Muscle of leg (tissue), 11 donors: Measurements from ENCODE around the gene GMDS. TPM values are rescaled to one million over a fixed set of nuclear protein-coding genes. Genes with fewer than 3 reads are reported as not detected.
A peak's percentile ranks its signal among the peaks of the same experiment; 100 is the strongest.

Source experiments
- DNase-seq: peaks from one replicate; pipeline ENCODE4 v3.0.0; 2013
- H3K27ac ChIP-seq: one replicate; pipeline ENCODE4 v1.5.1; 2013; ENCODE audit warnings: mild to moderate bottlenecking, low read length, control low read depth
- H3K27me3 ChIP-seq: one replicate; pipeline ENCODE4 v1.6.1; 2013; ENCODE audit warnings: low read length; ENCODE audit not compliant: control insufficient read depth, insufficient read depth
- H3K36me3 ChIP-seq: one replicate; pipeline ENCODE4 v1.6.1; 2013; ENCODE audit warnings: low read length; ENCODE audit not compliant: control insufficient read depth, insufficient read depth
- H3K4me1 ChIP-seq: one replicate; pipeline ENCODE4 v1.6.1; 2013; ENCODE audit warnings: low read length; ENCODE audit not compliant: control insufficient read depth, insufficient read depth
- H3K4me3 ChIP-seq: one replicate; pipeline ENCODE4 v1.5.1; 2013; ENCODE audit warnings: low read length, control low read depth
- H3K9me3 ChIP-seq: replicated peaks from 2 replicates; pipeline ENCODE4 v1.6.1; 2013; ENCODE audit warnings: low read depth, low read length; ENCODE audit not compliant: control insufficient read depth
- WGBS: methylation state at CpG from one replicate; pipeline ENCODE4 v1.1.5; 2013; ENCODE audit warnings: missing lambda C conversion rate; ENCODE audit not compliant: insufficient coverage; 5-methylcytosine and 5-hydroxymethylcytosine counted together
- polyA plus RNA-seq, 8 donors: library from polyadenylated mRNA; unstranded; fragments of 120-200 nt; gene quantifications; one replicate each; pipeline versions ENCODE4 v1.2.1 to v1.2.3, GENCODE V29; 2013; ENCODE audit warnings: inconsistent platforms in 1 of 8, low replicate concordance in 1 of 8; ENCODE audit not compliant: insufficient read length in 8 of 8, insufficient read depth in 1 of 8
- total RNA-seq: library from RNA; stranded (reverse); fragments of 120-200 nt; gene quantifications from one replicate; pipeline ENCODE4 v1.2.4, GENCODE V29; 2013

Gene GMDS
- total and polyA plus RNA-seq, 9 donors, result 3.9 to 17.0 (median 11.9) TPM

DNA sequence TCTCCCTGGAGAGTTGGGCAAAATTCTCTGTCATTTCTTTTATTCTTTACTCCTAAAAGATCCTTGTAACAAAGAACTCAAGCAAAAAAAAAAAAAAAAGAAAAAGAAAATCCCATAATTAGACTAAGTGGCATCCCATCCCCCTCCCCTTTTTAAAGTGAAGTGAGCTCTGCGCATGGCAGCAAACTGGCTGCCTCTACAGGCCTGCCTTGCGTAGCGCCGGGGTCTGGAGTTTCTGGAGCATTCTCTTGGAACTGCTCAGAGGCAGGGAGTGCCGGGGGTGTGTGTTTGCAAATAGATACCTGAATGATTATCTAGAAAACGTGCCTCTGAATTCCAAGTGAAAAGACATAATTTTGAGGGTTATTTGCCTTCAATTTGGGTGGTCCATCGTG, 587.6 kb downstream of the GMDS start:
- 65% methylated on average over 7 of the region's 7 CpGs for WGBS
- Histone ChIP-seq H3K27ac (no peak overlapping the region), H3K4me3 (no peak overlapping the region)

DNA sequence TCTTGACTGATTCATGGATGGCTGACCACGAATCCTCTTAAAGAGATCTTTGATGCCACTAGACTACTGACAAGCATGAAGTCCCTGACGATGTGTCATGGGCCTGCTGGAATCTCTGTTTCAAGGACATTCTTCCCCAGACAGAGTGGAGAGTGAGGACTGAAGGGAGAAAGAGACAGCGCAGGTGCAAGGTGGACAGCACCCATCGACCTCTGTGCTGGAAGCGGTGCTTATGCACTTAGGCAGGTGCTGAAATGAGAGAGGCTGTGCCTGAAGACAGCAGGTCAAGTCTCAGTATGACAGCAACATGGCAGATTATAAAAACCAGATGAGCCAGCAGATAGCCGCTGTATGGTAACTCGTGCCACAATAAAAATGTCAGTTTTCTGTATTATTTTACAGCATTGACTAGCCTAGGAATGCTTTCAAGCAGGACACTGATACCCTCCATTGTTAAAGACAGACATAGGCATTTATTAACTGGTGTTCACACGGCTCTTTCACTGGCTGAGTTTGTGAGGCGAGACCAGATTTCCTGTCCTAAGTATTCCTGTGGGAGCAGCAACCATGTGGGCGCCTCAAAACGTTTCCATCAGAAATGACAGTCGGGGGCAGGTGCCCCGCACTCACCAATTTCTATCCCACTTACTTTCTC, 588.2 kb downstream of the GMDS start:
- Histone ChIP-seq H3K27me3 (no peaks in the 10 kb centered on the region), H3K27ac (no peak overlapping the region), H3K4me1 (no peaks in the 10 kb centered on the region), H3K4me3 (no peak overlapping the region), H3K9me3 (no peaks in the 10 kb centered on the region), H3K36me3 (no peaks in the 10 kb centered on the region)
- 43% methylated on average over 12 of the region's 13 CpGs for WGBS
- DNase-seq, result no peak

More for the DNA sequence above, 587.6 kb downstream of the GMDS start:
- H3K27me3 ChIP-seq, result no peaks in the 10 kb centered on the region
- H3K36me3 ChIP-seq, result no peaks in the 10 kb centered on the region
- no peaks in the 10 kb centered on the region for H3K9me3 ChIP-seq
- no peak for DNase-seq
- peaks cover 2% of the 10 kb centered on the region for H3K4me1 ChIP-seq

DNA sequence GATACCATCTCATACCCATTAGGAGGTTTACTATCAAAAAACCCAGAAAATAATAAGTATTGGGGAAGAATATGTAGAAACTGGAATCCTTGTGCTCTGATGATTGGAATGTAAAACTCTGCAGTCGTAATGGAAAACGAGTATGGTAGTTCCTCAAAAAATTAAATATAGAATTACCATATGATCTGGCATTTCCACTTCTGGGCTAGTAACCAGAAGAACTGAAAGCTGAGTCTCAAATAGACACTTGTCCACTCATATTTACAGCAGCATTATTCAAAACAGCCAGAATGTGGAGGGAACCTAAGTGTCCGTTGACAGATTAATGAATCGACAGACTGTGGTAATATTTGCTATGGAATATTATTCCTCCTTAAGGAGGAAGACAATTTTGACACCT, 591.4 kb downstream of the GMDS start:
- DNase-seq, result peak; percentile 61
- H3K4me3 ChIP-seq, result no peak overlapping the region
- no peaks in the 10 kb centered on the region for H3K9me3 ChIP-seq
- no peaks in the 10 kb centered on the region for H3K27me3 ChIP-seq
- H3K27ac ChIP-seq, result no peak overlapping the region
- no peaks in the 10 kb centered on the region for H3K36me3 ChIP-seq
- H3K4me1 ChIP-seq, result no peaks in the 10 kb centered on the region
- WGBS, result no CpG with 5 or more reads among the region's 4 CpGs

DNA sequence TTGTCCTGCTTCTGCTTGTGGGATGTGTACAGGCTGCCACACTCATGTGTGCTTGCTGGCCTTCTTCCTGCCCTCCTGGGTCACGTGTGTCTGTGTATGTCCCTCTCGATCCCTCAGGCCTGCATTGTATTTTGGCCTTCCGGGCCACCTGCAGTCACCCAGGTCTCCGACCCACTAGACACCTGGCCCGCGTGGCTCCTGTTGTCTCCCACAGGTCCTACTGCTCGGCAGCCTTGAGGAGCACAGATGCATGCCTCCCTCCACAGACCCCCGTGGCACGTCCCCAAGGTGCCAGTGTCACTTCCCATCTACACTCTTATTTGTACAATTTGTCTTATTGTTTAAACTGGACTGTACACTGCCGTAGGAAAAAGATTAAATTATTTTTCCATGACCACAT, 592.6 kb downstream of the GMDS start:
- Histone ChIP-seq H3K9me3 (no peaks in the 10 kb centered on the region), H3K27me3 (no peaks in the 10 kb centered on the region)
- WGBS, result 96% methylated on average over 7 of the region's 10 CpGs

DNA sequence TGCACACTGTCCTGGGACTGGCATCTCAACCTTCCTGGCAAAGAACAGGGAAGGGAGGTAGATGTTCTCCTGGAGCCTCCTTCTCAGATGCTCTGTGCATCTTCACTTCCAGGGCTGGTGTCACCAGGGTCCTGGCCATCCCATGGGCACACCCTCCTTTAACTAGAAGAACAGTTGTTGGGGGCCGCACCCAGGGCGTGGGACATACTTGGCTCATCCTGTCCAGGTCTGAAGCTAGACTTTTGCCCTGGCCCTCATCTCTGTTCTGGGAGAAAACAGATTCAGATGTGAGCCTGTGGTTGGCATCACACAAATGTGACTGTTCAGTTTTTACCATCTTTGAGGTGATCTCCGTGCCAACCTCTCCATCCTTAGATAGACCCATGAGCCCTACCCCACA, 594.0 kb downstream of the GMDS start:
- no peak overlapping the region for H3K4me3 ChIP-seq
- no peak overlapping the region for H3K27ac ChIP-seq
- no peak for DNase-seq
- H3K4me1 ChIP-seq, result no peaks in the 10 kb centered on the region
- 94% methylated on average over 2 of the region's 3 CpGs for WGBS
- no peaks in the 10 kb centered on the region for H3K36me3 ChIP-seq
- no peaks in the 10 kb centered on the region for H3K9me3 ChIP-seq
- no peaks in the 10 kb centered on the region for H3K27me3 ChIP-seq

More for the DNA sequence above, 592.6 kb downstream of the GMDS start:
- Histone ChIP-seq H3K4me1 (no peaks in the 10 kb centered on the region), H3K27ac (no peak overlapping the region), H3K36me3 (no peaks in the 10 kb centered on the region), H3K4me3 (no peak overlapping the region)
- DNase-seq, result no peak

DNA sequence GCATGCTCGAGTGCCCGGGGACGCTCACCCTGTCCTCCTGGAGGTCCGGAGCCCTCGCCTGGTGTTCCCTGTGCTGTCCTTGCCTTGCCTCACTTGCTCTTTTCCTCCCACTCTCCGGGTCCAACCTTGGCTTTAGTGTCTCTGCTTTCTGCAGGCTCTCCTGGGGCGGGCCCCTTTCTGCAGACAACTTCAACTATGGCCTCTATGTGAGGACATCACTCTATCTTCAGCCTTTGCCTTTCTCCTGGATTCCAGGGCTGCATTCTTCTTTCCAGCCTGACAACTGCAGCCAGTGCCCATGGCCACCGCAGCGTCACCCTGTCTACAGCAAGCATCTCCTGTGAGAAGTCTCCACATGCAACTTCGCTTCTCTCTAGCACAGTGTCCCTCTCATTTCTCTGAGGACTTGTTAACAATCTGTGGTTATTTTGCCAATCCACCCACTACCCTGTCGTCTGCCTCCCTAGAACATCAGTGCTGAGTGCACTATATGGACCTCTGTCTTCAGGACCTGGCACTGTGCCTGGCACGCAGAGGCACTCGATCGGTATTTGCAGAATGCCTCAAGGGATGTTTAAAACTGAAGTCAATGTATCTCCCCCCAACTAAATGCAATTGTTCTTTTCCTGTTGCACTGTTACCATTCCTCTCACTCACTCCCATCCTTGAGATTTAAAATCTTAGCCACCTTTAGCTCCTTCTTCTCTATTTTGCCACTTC, 599.8 kb downstream of the GMDS start:
- DNase-seq, result no peak
- H3K9me3 ChIP-seq, result no peaks in the 10 kb centered on the region
- H3K4me3 ChIP-seq, result no peak overlapping the region
- 72% methylated on average over 14 of the region's 14 CpGs for WGBS
- peaks cover 2% of the 10 kb centered on the region for H3K27me3 ChIP-seq
- H3K4me1 ChIP-seq, result peaks cover 4% of the 10 kb centered on the region
- H3K36me3 ChIP-seq, result no peaks in the 10 kb centered on the region
- no peak overlapping the region for H3K27ac ChIP-seq

DNA sequence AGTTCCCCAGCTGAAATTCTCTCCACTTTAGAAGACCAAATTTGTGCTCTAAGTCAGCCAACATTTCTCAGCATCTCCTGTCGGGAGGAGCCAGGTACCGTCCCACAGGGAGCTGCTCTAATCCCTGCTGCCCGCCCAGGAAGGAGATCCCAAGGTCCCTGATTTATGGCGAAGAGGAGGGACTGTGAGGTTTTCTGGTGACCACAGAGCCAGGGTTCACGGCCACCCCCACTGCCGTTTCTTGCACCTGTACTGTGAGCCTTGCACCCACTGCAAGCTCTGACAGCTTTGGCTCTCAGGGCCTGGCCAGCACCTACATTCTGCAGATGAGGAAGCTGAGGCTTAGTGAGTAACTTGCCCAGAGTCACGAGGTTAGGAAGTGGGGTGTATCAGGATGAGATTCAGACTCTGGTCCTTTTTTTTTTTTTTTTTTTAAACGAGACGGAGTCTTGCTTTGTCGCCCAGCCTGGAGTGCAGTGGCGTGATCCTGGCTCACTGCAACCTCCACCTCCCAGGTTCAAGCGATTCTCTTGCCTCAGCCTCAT, 600.8 kb downstream of the GMDS start:
- DNase-seq, result no peak

DNA sequence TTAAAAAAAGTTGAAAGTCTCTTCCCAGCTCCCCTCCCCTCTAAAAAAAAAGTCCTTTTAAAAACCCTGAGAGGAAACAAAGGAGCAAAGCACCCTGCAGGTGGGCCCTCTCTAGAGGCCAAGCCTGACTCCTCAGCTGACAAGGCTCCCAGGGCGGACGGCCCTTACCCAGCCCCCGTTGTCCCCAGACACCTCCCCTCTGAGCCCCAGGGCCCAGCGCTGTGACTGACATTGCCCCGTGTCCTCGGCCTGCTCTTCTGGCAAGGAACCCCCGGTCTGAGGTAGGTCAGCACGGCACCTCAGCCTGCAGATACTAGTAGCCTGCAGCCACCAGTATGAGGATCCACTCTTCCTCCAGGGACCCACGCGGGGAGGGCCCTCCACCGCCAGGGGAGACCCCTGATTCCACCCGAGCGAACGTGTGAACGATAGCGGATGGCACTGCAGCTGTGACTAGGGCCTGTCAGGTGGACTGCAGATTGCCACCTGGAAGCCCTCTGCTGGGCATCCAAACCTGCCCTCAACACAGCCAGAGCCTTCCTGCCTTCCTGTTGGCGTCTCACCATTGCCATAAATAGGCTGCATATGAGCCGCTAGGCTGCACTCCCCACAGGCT, 601.5 kb downstream of the GMDS start:
- Histone ChIP-seq H3K27me3 (peaks cover 2% of the 10 kb centered on the region), H3K4me1 (peaks cover 4% of the 10 kb centered on the region), H3K36me3 (no peaks in the 10 kb centered on the region), H3K4me3 (no peak overlapping the region), H3K9me3 (no peaks in the 10 kb centered on the region), H3K27ac (no peak overlapping the region)
- WGBS, result 79% methylated on average over 17 of the region's 18 CpGs
- DNase-seq, result no peak

More for the DNA sequence above, 600.8 kb downstream of the GMDS start:
- peaks cover 4% of the 10 kb centered on the region for H3K4me1 ChIP-seq
- WGBS, result 59% methylated on average over 7 of the region's 12 CpGs
- no peaks in the 10 kb centered on the region for H3K9me3 ChIP-seq
- H3K27me3 ChIP-seq, result peaks cover 2% of the 10 kb centered on the region
- H3K36me3 ChIP-seq, result no peaks in the 10 kb centered on the region
- no peak overlapping the region for H3K27ac ChIP-seq
- H3K4me3 ChIP-seq, result no peak overlapping the region

DNA sequence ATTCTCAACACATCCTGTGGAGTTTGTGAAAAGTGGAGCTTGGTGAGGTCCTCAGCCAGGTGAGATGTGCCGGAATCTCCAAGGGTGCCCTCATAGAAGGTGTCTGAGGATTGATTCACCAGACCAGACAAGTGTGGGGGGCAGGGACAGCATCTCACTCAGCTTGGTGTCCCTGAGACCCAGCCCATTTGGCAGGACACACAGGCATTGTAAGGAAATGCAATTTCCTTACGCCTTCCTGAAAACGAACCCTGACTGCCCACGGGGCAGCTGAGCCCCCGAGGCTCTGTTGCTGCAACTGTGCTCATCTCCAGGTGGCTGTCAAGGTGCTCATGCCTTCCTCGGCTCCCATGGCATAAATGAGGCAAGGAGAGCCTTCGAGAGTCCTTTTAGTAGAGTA, 602.3 kb downstream of the GMDS start:
- DNase-seq, result no peak
- peaks cover 2% of the 10 kb centered on the region for H3K27me3 ChIP-seq
- no peak overlapping the region for H3K4me3 ChIP-seq
- H3K36me3 ChIP-seq, result no peaks in the 10 kb centered on the region
- WGBS, result 41% methylated on average over 7 of the region's 7 CpGs
- no peak overlapping the region for H3K27ac ChIP-seq
- no peaks in the 10 kb centered on the region for H3K9me3 ChIP-seq
- H3K4me1 ChIP-seq, result peaks cover 4% of the 10 kb centered on the region

DNA sequence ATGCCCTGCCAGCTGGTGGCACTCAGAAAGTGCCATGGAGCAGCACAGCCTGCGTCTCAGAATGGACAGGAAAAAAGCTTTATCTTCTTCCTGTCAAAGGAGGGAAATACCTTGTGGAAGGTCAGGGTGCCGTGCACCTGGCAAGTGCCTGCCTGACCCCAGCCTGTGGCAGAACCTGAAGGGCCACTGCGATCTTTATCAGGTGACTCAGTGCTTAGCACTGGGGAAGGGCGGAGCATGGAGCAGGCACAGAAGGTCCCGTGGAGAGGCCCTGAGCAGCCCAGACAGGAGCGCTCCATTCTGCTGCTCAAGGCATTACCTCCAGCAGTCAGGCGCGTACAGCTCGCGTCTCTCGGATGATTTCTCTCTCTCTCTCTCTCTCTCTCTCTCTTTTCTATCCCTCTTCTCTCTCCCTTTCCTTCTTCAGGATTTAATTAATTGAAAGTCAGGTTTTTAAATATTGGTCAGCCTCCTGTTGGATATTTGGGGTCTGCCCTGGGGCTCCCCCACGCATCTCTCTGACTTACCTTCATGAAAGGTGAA, 604.0 kb downstream of the GMDS start:
- WGBS, result 69% methylated on average over 7 of the region's 12 CpGs
- H3K36me3 ChIP-seq, result no peaks in the 10 kb centered on the region
- H3K27me3 ChIP-seq, result peaks cover 2% of the 10 kb centered on the region
- peaks cover 4% of the 10 kb centered on the region for H3K4me1 ChIP-seq
- DNase-seq, result no peak
- H3K4me3 ChIP-seq, result no peak overlapping the region
- no peak overlapping the region for H3K27ac ChIP-seq
- H3K9me3 ChIP-seq, result no peaks in the 10 kb centered on the region
